Measurements from ENCODE around the gene PFDN6. TPM values are rescaled to one million over a fixed set of nuclear protein-coding genes. Genes with fewer than 3 reads are reported as not detected.

PFDN6 gene
- total and polyA plus RNA-seq, 9 of the 15 experiments (the other 6 are each of a cell fraction or from before 2014, with no cell fraction given) = 6.8 to 475 (median 216) TPM

GRCh38 chr6:33314943-33315792 lies 25.8 kb downstream of the PFDN6 start:
- no peaks in the 10 kb centered on the region for H3K9me3 ChIP-seq (replicated peaks; ENCODE audit: control insufficient read depth, insufficient read depth, low read depth, low read length)
- peak overlapping the region; percentile 86 for H2AFZ ChIP-seq (ENCODE audit: low read depth, low read length)
- peaks cover 45 to 64% of the 10 kb centered on the region in 2 experiments for H3K4me1 ChIP-seq (replicated peaks in 1 of 2; ENCODE audit: control insufficient read depth in 2 of 2, insufficient read depth in 2 of 2, low read length in 2 of 2)
- CTCF ChIA-PET (ENCODE audit: low intra/inter-chr PET ratio) = no interaction called here
- H3K79me2 ChIP-seq (ENCODE audit: control insufficient read depth, insufficient read depth, low read length) = peaks cover 58% of the 10 kb centered on the region
- H3K9ac ChIP-seq (ENCODE audit: insufficient read depth in 1 of 2, low read depth in 2 of 2, low read length in 2 of 2) = peak overlapping the region; percentile 63 to 84; a peak in 3 of 4 replicates
- H4K20me1 ChIP-seq (replicated peaks; ENCODE audit: control insufficient read depth, insufficient read depth, low read length) = peaks cover 9% of the 10 kb centered on the region; the same call in 1 of the 2 replicates
- intact Hi-C loops (cut with micrococcal nuclease) = no loop called here
- H3K27ac ChIP-seq (ENCODE audit: extremely low read depth, low read depth, low read length) = peak overlapping the region; percentile 90
- peaks cover 41% of the 10 kb centered on the region for H3K36me3 ChIP-seq (ENCODE audit: control insufficient read depth, insufficient read depth, low read length)
- H3K9me1 ChIP-seq (ENCODE audit: control insufficient read depth, insufficient read depth, low read length) = peaks cover 3% of the 10 kb centered on the region
- peak; percentile 62 for ATAC-seq
- DNase-seq (ENCODE audit: extremely low read depth in 1 of 4, low spot score in 3 of 4) = peak; percentile 79 to 88 (median 82)
- POLR2A ChIA-PET = interaction anchor here (0.7 kb wide), 1 partner anchor 1364 kb away, joined by 3 read pairs; no protein-coding TSS in a partner anchor
- in situ Hi-C loops (cut with MboI) = no loop called here
- FAIRE-seq = no peak
- no peaks in the 10 kb centered on the region for H3K27me3 ChIP-seq (ENCODE audit: control insufficient read depth in 2 of 2, insufficient read depth in 2 of 2, low read length in 2 of 2)
- peak overlapping the region; percentile 68 for H3K4me3 ChIP-seq
- 26% methylated on average over 47 of the region's 47 CpGs for WGBS (ENCODE audit: insufficient coverage, low coverage, missing lambda C conversion rate)
- H3K4me2 ChIP-seq (ENCODE audit: insufficient read depth, low read length) = peak overlapping the region; percentile 95
- no TSS peak for BruUV-seq (replicated peaks)
- TF ChIP-seq IRF2 (CRISPR knock-in tag; IDR thresholded peaks at IDR 0.05) = no peak
- TF ChIP-seq, protein P1, sequence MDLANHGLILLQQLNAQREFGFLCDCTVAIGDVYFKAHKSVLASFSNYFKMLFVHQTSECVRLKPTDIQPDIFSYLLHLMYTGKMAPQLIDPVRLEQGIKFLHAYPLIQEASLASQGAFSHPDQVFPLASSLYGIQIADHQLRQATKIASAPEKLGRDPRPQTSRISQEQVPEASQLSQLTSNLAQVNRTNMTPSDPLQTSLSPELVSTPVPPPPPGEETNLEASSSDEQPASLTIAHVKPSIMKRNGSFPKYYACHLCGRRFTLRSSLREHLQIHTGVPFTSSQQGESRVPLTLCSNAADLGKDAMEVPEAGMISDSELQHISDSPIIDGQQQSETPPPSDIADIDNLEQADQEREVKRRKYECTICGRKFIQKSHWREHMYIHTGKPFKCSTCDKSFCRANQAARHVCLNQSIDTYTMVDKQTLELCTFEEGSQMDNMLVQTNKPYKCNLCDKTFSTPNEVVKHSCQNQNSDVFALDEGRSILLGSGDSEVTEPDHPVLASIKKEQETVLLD (IDR thresholded peaks at IDR 0.05) = no peak
- peak; percentile 24 for TF ChIP-seq MYC (IDR thresholded peaks at IDR 0.05; ENCODE audit: low read depth, low read length)
- 0 out of 2 replicates have a peak, but pooled peaks have one; percentile 49 for TF ChIP-seq MYC (CRISPR knock-in tag; IDR thresholded peaks at IDR 0.05; ENCODE audit: borderline replicate concordance, low read depth)
- peak; percentile 87 for TF ChIP-seq SP1 (CRISPR knock-in tag; IDR thresholded peaks at IDR 0.05)
- no peak for TF ChIP-seq MXD1 (CRISPR knock-in tag; IDR thresholded peaks at IDR 0.05; ENCODE audit: borderline replicate concordance, poor library complexity, severe bottlenecking)
- no peak for TF ChIP-seq ATF4 (CRISPR knock-in tag; IDR thresholded peaks at IDR 0.05)
- TF ChIP-seq EGR1 (conservative IDR thresholded peaks at IDR 0.05) = peak; percentile 43
- peak; percentile 14 for TF ChIP-seq CTCFL (IDR thresholded peaks at IDR 0.05; ENCODE audit: borderline replicate concordance, insufficient read depth, low read depth, low read length, poor library complexity, severe bottlenecking)
- no peak for TF ChIP-seq BCLAF1 (IDR thresholded peaks at IDR 0.05; ENCODE audit: borderline replicate concordance in 1 of 2, control insufficient read depth in 1 of 2, low read depth in 2 of 2, low read length in 1 of 2)
- no peak for TF ChIP-seq ZNF316 (IDR thresholded peaks at IDR 0.05)
- peak; percentile 37; the same call in 1 of the 2 replicates for TF ChIP-seq L3MBTL2 (IDR thresholded peaks at IDR 0.05)

Measured in K562 (cell line).